Measurements from ENCODE around the gene BLOC1S6.

The BLOC1S6 gene

DNA sequence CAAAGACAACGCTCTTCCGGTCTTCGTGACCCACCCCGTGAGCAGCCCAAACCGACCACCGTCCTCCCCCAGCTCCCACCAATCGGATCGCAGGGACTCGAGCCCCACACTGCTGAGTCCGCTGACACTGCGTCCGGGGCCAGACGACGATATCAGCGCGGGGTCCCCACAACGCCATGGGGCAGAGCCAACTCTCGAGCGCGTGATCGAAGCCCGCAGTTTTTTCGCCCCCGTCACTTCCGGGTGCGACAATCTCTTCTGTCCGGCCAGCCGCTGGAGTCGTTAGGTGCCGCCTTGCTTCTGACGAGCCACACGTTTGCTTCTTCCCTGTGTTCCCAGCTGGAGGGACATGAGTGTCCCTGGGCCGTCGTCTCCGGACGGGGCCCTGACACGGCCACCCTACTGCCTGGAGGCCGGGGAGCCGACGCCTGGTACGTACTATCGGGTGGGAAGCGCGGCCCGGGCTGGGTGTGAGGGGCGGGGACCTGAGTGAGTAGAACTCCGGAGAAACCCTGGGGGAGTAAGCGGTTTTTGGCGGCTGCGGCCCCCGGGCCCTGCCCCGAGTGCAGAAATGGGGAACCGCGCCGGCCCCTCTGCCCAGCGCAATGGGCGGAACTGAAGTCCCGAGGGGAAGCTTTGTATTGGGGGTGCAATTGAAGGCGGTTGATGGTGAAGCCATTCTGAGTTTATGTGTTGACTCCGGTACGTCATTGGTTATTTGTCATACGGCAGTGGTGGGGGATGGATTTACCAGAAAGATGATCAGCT lies at the start of gene BLOC1S6:
TSS of gene BLOC1S6 (plus strand) at position 285 of the 768 bp plus-strand sequence. CDS start at position 350, 65 bp downstream.
- DNase-seq (ENCODE audit: insufficient read length, low spot score) (peak; percentile 62), FAIRE-seq (peak; percentile 30)
- TF ChIP-seq POLR2A (IDR thresholded peaks at IDR 0.05; ENCODE audit: low read depth, low read length), result peak; percentile 68

GRCh38 chr15:45539680-45540079 lies 47.5 kb upstream of the BLOC1S6 start:
- FAIRE-seq, result no peak
- TF ChIP-seq POLR2A (IDR thresholded peaks at IDR 0.05; ENCODE audit: low read depth, low read length), result no peak
- no peak for DNase-seq (ENCODE audit: insufficient read length, low spot score)

DNA sequence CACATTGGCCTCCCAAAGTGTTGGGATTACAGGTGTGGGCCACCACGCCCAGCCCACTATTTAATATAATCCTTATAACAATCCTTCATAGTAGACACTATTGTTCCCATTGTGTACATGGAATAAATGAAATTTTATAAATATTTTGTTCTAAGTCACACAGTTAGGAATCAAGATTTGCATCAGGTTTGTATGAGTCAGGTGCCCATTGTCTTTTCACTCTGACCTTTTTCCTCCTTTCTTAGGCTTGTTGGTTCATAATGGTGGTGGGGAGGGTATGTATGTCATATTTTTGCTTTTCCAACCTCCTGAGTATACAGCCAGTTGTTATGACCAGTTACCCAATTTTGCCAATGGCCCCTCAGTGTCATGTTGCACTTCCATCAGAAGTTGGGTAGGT lies 46.6 kb upstream of the BLOC1S6 start:
- no peak for TF ChIP-seq POLR2A (IDR thresholded peaks at IDR 0.05; ENCODE audit: low read depth, low read length)
- FAIRE-seq, result no peak
- DNase-seq (ENCODE audit: insufficient read length, low spot score), result no peak

- TF ChIP-seq POLR2A (IDR thresholded peaks at IDR 0.05; ENCODE audit: low read depth, low read length), result no peak
- no peak for FAIRE-seq
- DNase-seq (ENCODE audit: insufficient read length, low spot score), result no peak
Measured at GRCh38 chr15:45543051-45543450, 44.1 kb upstream of the BLOC1S6 start.

DNA sequence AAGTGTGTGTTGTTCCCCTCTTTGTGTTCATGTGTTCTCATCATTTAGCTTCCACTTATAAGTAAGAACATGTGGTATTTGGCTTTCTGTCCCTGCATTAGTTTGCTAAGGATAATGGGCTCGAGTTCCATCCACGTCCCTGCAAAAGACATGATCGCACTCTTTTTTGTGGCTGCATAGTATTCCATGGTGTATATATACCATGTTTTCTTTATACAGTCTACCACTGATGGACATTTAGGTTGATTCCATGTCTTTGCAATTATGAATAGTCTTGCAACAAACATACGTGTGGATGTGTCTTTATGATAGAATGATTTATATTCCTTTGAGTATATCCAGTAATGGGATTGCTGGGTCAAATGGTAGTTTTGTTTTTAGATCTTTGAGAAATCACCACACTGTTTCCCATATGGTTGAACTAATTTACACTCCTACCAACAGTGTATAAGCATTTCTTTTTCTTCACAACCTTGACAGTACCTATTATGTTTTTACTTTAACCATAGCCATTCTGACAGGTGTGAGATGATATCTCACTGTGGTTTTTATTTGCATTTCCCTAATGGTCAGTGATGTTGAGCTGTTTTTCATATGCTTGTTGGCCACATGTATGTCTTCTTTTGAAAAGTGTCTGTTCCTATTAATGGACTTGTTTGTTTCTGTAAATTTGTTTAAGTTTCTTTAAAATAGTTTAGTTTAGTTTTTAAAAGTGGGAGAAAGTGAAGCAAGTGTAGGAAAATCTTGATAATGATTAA lies 42.7 kb upstream of the BLOC1S6 start:
- no peak for TF ChIP-seq POLR2A (IDR thresholded peaks at IDR 0.05; ENCODE audit: low read depth, low read length)
- FAIRE-seq (no peak), DNase-seq (ENCODE audit: insufficient read length, low spot score) (no peak)

DNA sequence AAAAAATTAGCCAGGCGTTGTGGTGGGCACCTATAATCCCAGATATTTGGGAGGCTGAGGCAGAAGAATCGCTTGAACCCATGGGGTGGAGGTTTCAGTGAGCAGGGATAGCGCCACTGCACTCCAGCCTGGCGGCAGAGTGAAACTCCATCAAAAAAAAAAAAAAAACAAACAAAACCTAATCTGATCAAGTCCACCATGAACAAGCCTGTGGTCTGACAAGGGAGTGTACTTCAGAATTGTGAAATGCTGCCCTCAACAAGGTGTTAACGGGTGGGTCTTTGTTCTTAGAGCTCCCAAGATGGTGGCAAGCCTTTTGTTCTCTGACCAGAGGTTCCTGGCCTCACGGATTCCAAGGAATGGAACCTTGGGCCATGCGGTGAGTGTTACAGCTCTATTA lies 40.4 kb upstream of the BLOC1S6 start:
- no peak for DNase-seq (ENCODE audit: insufficient read length, low spot score)
- TF ChIP-seq POLR2A (IDR thresholded peaks at IDR 0.05; ENCODE audit: low read depth, low read length), result no peak
- no peak for FAIRE-seq

DNA sequence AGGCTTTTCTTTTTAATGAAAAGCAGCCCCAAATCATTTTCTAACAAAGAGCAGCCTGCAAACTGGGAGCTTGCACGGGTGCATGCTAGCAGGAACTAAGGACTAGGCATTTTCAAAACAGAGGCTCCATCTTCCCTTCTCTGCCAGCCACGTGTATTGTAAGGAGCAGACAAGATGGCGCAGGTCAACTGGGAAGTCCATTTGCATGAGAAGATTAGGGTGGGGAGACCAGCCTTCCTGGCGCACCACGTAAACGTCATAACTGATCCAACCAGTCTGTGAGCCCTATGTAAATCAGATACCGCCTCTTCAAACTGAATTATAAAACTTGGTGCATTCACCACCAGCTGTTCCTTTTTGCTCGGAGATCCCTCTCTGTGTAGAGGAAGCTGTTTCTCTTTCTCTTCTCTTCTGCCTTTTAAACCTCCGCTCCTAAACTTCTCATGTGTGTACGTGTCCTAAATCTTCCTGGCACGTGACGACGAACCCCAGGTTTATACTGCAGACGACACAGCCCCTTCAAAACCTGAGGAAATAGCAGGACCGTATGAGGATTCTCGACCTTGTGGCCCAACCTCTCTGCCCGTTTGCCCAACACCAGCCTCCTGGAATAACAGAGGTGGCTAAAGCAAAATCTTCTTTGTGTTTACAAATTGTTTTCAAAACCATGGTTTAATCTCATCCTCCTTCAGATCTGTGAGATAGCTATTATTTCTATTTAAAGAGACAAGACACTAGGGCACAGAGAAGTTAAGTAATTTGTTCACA lies 38.2 kb upstream of the BLOC1S6 start:
- DNase-seq (ENCODE audit: insufficient read length, low spot score), result peak; percentile 20
- FAIRE-seq, result peak; percentile 67
- no peak; the same call in 1 of the 2 replicates for TF ChIP-seq POLR2A (IDR thresholded peaks at IDR 0.05; ENCODE audit: low read depth, low read length)

GRCh38 chr15:45549541-45550220 lies 37.5 kb upstream of the BLOC1S6 start:
- TF ChIP-seq POLR2A (IDR thresholded peaks at IDR 0.05; ENCODE audit: low read depth, low read length), result no peak
- DNase-seq (ENCODE audit: insufficient read length, low spot score) (no peak), FAIRE-seq (no peak)

- no peak for TF ChIP-seq POLR2A (IDR thresholded peaks at IDR 0.05; ENCODE audit: low read depth, low read length)
- DNase-seq (ENCODE audit: insufficient read length, low spot score) (no peak), FAIRE-seq (no peak)
Measured at GRCh38 chr15:45550436-45550835, 36.7 kb upstream of the BLOC1S6 start.

- DNase-seq (ENCODE audit: insufficient read length, low spot score) (no peak), FAIRE-seq (no peak)
- TF ChIP-seq POLR2A (IDR thresholded peaks at IDR 0.05; ENCODE audit: low read depth, low read length), result no peak
Measured at GRCh38 chr15:45551676-45552075, 35.5 kb upstream of the BLOC1S6 start.

GRCh38 chr15:45555934-45556608 lies 31.1 kb upstream of the BLOC1S6 start:
- DNase-seq (ENCODE audit: insufficient read length, low spot score), result no peak
- FAIRE-seq, result no peak
- TF ChIP-seq POLR2A (IDR thresholded peaks at IDR 0.05; ENCODE audit: low read depth, low read length), result no peak

DNA sequence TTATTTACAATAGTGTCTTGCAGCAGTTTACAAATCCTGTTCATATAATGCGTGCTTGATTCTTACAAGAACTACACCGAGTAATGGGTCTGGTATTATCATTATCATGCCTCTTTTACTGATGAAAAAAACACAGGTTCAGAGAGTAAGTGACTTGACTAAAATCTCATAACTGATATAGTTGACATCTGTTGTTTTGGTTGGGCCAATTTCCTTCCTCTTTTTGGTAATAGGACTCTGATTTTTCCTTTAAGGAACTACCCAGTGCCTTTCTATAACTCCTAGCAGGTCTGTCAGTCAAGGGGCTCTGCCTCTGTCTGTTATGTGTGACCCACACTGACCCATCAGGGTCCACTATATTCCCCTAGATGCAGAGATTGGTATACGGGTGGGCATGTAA lies 14.6 kb upstream of the BLOC1S6 start:
- TF ChIP-seq POLR2A (IDR thresholded peaks at IDR 0.05; ENCODE audit: low read depth, low read length), result no peak
- DNase-seq (ENCODE audit: insufficient read length, low spot score), result no peak
- no peak for FAIRE-seq
